ENCODE data around the gene ZNF25.

- TF ChIP-seq, protein P1, sequence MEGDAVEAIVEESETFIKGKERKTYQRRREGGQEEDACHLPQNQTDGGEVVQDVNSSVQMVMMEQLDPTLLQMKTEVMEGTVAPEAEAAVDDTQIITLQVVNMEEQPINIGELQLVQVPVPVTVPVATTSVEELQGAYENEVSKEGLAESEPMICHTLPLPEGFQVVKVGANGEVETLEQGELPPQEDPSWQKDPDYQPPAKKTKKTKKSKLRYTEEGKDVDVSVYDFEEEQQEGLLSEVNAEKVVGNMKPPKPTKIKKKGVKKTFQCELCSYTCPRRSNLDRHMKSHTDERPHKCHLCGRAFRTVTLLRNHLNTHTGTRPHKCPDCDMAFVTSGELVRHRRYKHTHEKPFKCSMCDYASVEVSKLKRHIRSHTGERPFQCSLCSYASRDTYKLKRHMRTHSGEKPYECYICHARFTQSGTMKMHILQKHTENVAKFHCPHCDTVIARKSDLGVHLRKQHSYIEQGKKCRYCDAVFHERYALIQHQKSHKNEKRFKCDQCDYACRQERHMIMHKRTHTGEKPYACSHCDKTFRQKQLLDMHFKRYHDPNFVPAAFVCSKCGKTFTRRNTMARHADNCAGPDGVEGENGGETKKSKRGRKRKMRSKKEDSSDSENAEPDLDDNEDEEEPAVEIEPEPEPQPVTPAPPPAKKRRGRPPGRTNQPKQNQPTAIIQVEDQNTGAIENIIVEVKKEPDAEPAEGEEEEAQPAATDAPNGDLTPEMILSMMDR (IDR thresholded peaks at IDR 0.05), result no peak
- TF ChIP-seq EP300 (IDR thresholded peaks at IDR 0.05) (no peak), POLR2A (IDR thresholded peaks at IDR 0.05) (no peak)
Observed at GRCh38 chr10:37952926-37953325, 23.5 kb downstream of the ZNF25 start.
